Astrocyte (in vitro differentiated cells and primary cell): Measurements from ENCODE around the gene KRTAP4-1.

Source experiments
- EZH2 ChIP-seq: IDR thresholded peaks from 2 replicates; pipeline ENCODE4 v1.6.1; 2012; ENCODE audit warnings: mild to moderate bottlenecking, low read length, inconsistent platforms; ENCODE audit not compliant: insufficient read depth
- TF ChIP-seq, protein P1 (sequence below): IDR thresholded peaks from 2 replicates; pipeline ENCODE4 v1.5.1; 2011; ENCODE audit warnings: low read depth, mild to moderate bottlenecking, inconsistent platforms, low read length, moderate library complexity; ENCODE audit not compliant: insufficient read depth

- TF ChIP-seq, protein P1, sequence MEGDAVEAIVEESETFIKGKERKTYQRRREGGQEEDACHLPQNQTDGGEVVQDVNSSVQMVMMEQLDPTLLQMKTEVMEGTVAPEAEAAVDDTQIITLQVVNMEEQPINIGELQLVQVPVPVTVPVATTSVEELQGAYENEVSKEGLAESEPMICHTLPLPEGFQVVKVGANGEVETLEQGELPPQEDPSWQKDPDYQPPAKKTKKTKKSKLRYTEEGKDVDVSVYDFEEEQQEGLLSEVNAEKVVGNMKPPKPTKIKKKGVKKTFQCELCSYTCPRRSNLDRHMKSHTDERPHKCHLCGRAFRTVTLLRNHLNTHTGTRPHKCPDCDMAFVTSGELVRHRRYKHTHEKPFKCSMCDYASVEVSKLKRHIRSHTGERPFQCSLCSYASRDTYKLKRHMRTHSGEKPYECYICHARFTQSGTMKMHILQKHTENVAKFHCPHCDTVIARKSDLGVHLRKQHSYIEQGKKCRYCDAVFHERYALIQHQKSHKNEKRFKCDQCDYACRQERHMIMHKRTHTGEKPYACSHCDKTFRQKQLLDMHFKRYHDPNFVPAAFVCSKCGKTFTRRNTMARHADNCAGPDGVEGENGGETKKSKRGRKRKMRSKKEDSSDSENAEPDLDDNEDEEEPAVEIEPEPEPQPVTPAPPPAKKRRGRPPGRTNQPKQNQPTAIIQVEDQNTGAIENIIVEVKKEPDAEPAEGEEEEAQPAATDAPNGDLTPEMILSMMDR, result no peak
- no peak for TF ChIP-seq EZH2
Observed at GRCh38 chr17:41196068-41196467, 11.4 kb upstream of the KRTAP4-1 start.
